ENCODE measurements around the gene CNN1.

The CNN1 gene

GRCh38 chr19:11496391-11497163 is 42.1 kb upstream of the CNN1 start:
- Histone ChIP-seq H3K4me3 (ENCODE audit: low read depth, low read length) (no peak overlapping the region), H3K27me3 (no peaks in the 10 kb centered on the region), H3K36me3 (no peaks in the 10 kb centered on the region; the same call in 1 of the 2 replicates), H3K4me1 (no peaks in the 10 kb centered on the region), H3K9me3 (no peaks in the 10 kb centered on the region)
- TF ChIP-seq CTCF (IDR thresholded peaks at IDR 0.05; ENCODE audit: low read depth, low read length), result peak; percentile 81
- DNase-seq, result peak; percentile 85

GRCh38 chr19:11499220-11499726 is 39.4 kb upstream of the CNN1 start:
- no peak for TF ChIP-seq CTCF (IDR thresholded peaks at IDR 0.05; ENCODE audit: low read depth, low read length)
- no peaks in the 10 kb centered on the region for H3K27me3 ChIP-seq

GRCh38 chr19:11499890-11500420 is 38.7 kb upstream of the CNN1 start:
- H3K36me3 ChIP-seq, result no peaks in the 10 kb centered on the region; the same call in 1 of the 2 replicates
- H3K4me3 ChIP-seq (ENCODE audit: low read depth, low read length), result no peak overlapping the region
- no peak for DNase-seq
- no peaks in the 10 kb centered on the region for H3K9me3 ChIP-seq
- peaks cover 5% of the 10 kb centered on the region for H3K4me1 ChIP-seq
- no peaks in the 10 kb centered on the region for H3K27me3 ChIP-seq
- TF ChIP-seq CTCF (IDR thresholded peaks at IDR 0.05; ENCODE audit: low read depth, low read length), result no peak

More at GRCh38 chr19:11499220-11499726, 39.4 kb upstream of the CNN1 start:
- no peak for DNase-seq
- no peaks in the 10 kb centered on the region for H3K9me3 ChIP-seq
- no peak overlapping the region for H3K4me3 ChIP-seq (ENCODE audit: low read depth, low read length)
- no peaks in the 10 kb centered on the region for H3K4me1 ChIP-seq
- no peaks in the 10 kb centered on the region; the same call in 1 of the 2 replicates for H3K36me3 ChIP-seq

GRCh38 chr19:11504502-11505031 is 34.1 kb upstream of the CNN1 start:
- no peak for TF ChIP-seq CTCF (IDR thresholded peaks at IDR 0.05; ENCODE audit: low read depth, low read length)
- Histone ChIP-seq H3K4me3 (ENCODE audit: low read depth, low read length) (peak overlapping the region; percentile 66), H3K27me3 (no peaks in the 10 kb centered on the region), H3K4me1 (peaks cover 5% of the 10 kb centered on the region), H3K36me3 (peaks cover 12% of the 10 kb centered on the region), H3K9me3 (no peaks in the 10 kb centered on the region)
- DNase-seq, result no peak

GRCh38 chr19:11505032-11505503 is 33.6 kb upstream of the CNN1 start:
- H3K9me3 ChIP-seq, result no peaks in the 10 kb centered on the region
- no peak for TF ChIP-seq CTCF (IDR thresholded peaks at IDR 0.05; ENCODE audit: low read depth, low read length)
- DNase-seq, result peak; percentile 98

More at GRCh38 chr19:11505032-11505503, 33.6 kb upstream of the CNN1 start:
- Histone ChIP-seq H3K27me3 (no peaks in the 10 kb centered on the region), H3K4me1 (peaks cover 5% of the 10 kb centered on the region), H3K4me3 (ENCODE audit: low read depth, low read length) (peak overlapping the region; percentile 66), H3K36me3 (peaks cover 12% of the 10 kb centered on the region)
